ENCODE results near the gene ZXDC.

The ZXDC gene

GRCh38 chr3:126479642-126480041 is 4.0 kb upstream of the ZXDC start:
- no peak for TF ChIP-seq POLR2A (IDR thresholded peaks at IDR 0.05; ENCODE audit: low read depth, low read length)
- DNase-seq (ENCODE audit: insufficient read length, low spot score) (no peak), FAIRE-seq (no peak)

GRCh38 chr3:126478581-126479310 is 3.1 kb upstream of the ZXDC start:
- TF ChIP-seq POLR2A (IDR thresholded peaks at IDR 0.05; ENCODE audit: low read depth, low read length): no peak
- FAIRE-seq (no peak), DNase-seq (ENCODE audit: insufficient read length, low spot score) (no peak)

GRCh38 chr3:126477061-126477380 is 1.3 kb upstream of the ZXDC start:
- no peak for FAIRE-seq
- no peak for DNase-seq (ENCODE audit: insufficient read length, low spot score)
- no peak for TF ChIP-seq POLR2A (IDR thresholded peaks at IDR 0.05; ENCODE audit: low read depth, low read length)

GRCh38 chr3:126476166-126477060 is 722 bp upstream of the ZXDC start:
- TF ChIP-seq POLR2A (IDR thresholded peaks at IDR 0.05; ENCODE audit: low read depth, low read length): peak; percentile 42; the same call in 1 of the 2 replicates
- DNase-seq (ENCODE audit: insufficient read length, low spot score) (peak; percentile 68), FAIRE-seq (no peak)

GRCh38 chr3:126474498-126475412 is 936 bp downstream of the ZXDC start:
- no peak for TF ChIP-seq POLR2A (IDR thresholded peaks at IDR 0.05; ENCODE audit: low read depth, low read length)
- FAIRE-seq (no peak), DNase-seq (ENCODE audit: insufficient read length, low spot score) (peak; percentile 40)

- FAIRE-seq: no peak
- TF ChIP-seq POLR2A (IDR thresholded peaks at IDR 0.05; ENCODE audit: low read depth, low read length): no peak
- no peak for DNase-seq (ENCODE audit: insufficient read length, low spot score)
Observed at GRCh38 chr3:126473292-126474168, 2.2 kb downstream of the ZXDC start.

GRCh38 chr3:126472277-126473006 is 3.2 kb downstream of the ZXDC start:
- no peak for TF ChIP-seq POLR2A (IDR thresholded peaks at IDR 0.05; ENCODE audit: low read depth, low read length)
- DNase-seq (ENCODE audit: insufficient read length, low spot score) (peak; percentile 68), FAIRE-seq (no peak)

GRCh38 chr3:126469479-126469878 is 6.2 kb downstream of the ZXDC start:
- DNase-seq (ENCODE audit: insufficient read length, low spot score) (no peak), FAIRE-seq (no peak)
- TF ChIP-seq POLR2A (IDR thresholded peaks at IDR 0.05; ENCODE audit: low read depth, low read length): no peak

- TF ChIP-seq POLR2A (IDR thresholded peaks at IDR 0.05; ENCODE audit: low read depth, low read length): no peak
- FAIRE-seq: no peak
Observed at GRCh38 chr3:126468028-126468891, 7.4 kb downstream of the ZXDC start.

GRCh38 chr3:126467611-126467955 is 8.1 kb downstream of the ZXDC start:
- no peak for TF ChIP-seq POLR2A (IDR thresholded peaks at IDR 0.05; ENCODE audit: low read depth, low read length)
- FAIRE-seq: no peak

More at GRCh38 chr3:126468028-126468891, 7.4 kb downstream of the ZXDC start:
- DNase-seq (ENCODE audit: insufficient read length, low spot score): no peak

GRCh38 chr3:126466886-126467610 is 8.6 kb downstream of the ZXDC start:
- TF ChIP-seq POLR2A (IDR thresholded peaks at IDR 0.05; ENCODE audit: low read depth, low read length): no peak
- DNase-seq (ENCODE audit: insufficient read length, low spot score) (no peak), FAIRE-seq (no peak)

More at GRCh38 chr3:126467611-126467955, 8.1 kb downstream of the ZXDC start:
- no peak for DNase-seq (ENCODE audit: insufficient read length, low spot score)

Measured in H54 (cell line).